A549 (cell line): ENCODE data around the gene ZDHHC18. TPM values are rescaled to one million over a fixed set of nuclear protein-coding genes. Genes with fewer than 3 reads are reported as not detected.
A peak's percentile ranks its signal among the peaks of the same experiment; 100 is the strongest.

Experiments
- ATAC-seq, 2 experiments: fragments of 200-7000 bp in 1 of 2; fragments of >200 bp in 1 of 2; cut with Nextera tagmentation in 1 of 2; cut with Tn5 transposase in 1 of 2; 3 replicates each; pipeline versions ENCODE4 v1.8.0 to v1.9.1; 2018 to 2020; ENCODE audit warnings: mild to moderate bottlenecking in 1 of 2, moderate library complexity in 1 of 2
- CTCF ChIA-PET: fragments of 300-600 bp; sonication (Branson Sonifier 250); formaldehyde crosslinking; extraction: SDS; loops from one replicate; lab custom pipeline; 2021; ENCODE audit warnings: antibody characterized with exemption, inconsistent platforms; lab: Yijun Ruan, JAX
- POLR2A ChIA-PET: fragments of 350-600 bp; formaldehyde crosslinking; extraction: SDS; loops from one replicate; lab custom pipeline; 2021; ENCODE audit warnings: antibody characterized with exemption, inconsistent platforms; lab: Yijun Ruan, JAX
- DNase-seq, 2 experiments: peaks; one replicate each; pipeline versions ENCODE4 v3.0.0 to v3.0.0-alpha.2; 2011 to 2016; ENCODE audit warnings: low read depth in 1 of 2, low spot score in 1 of 2
- FAIRE-seq: peaks from 2 replicates; lab custom pipeline; 2011; peaks lifted over from hg19 to GRCh38; lab: Jason Lieb, UNC
- H3K27ac ChIP-seq, 2 experiments: fragments of >200 bp; sonication (Bioruptor Twin); formaldehyde crosslinking; 3 replicates each; pipeline ENCODE4 v1.5.1; 2016 to 2017
- H3K4me1 ChIP-seq: fragments of >200 bp; sonication (Bioruptor Twin); formaldehyde crosslinking; 3 replicates; pipeline ENCODE4 v1.6.1; 2016
- H3K4me2 ChIP-seq: fragments of >200 bp; sonication (Bioruptor Twin); formaldehyde crosslinking; 3 replicates; pipeline ENCODE4 v1.6.1; 2016
- H3K4me3 ChIP-seq: fragments of >200 bp; sonication (Bioruptor Twin); formaldehyde crosslinking; 3 replicates; pipeline ENCODE4 v1.5.1; 2016
- H3K9me3 ChIP-seq: fragments of >200 bp; sonication (Bioruptor Twin); formaldehyde crosslinking; 3 replicates; pipeline ENCODE4 v1.6.1; 2016
- ATOH8 ChIP-seq: fragments of 250-450 bp; sonication (Bioruptor Pico); IDR thresholded peaks from 2 replicates; pipeline ENCODE4 v1.5.0; 2020; ENCODE audit warnings: low read depth, mild to moderate bottlenecking, moderate library complexity
- BHLHE40 ChIP-seq: IDR thresholded peaks from 2 replicates; pipeline ENCODE4 v1.6.1; 2012; ENCODE audit warnings: low read depth, low read length, inconsistent platforms
- CBX2 ChIP-seq: fragments of 200-600 bp; sonication (generic); IDR thresholded peaks from 2 replicates; pipeline ENCODE4 v1.6.1; 2016; ENCODE audit warnings: low read depth, mild to moderate bottlenecking, borderline replicate concordance
- CHD2 ChIP-seq: fragments of 150-350 bp; IDR thresholded peaks from 2 replicates; pipeline ENCODE4 v1.6.1; 2014; ENCODE audit warnings: low read length; ENCODE audit not compliant: partially characterized antibody
- CHD4 ChIP-seq: fragments of 200-600 bp; sonication (generic); IDR thresholded peaks from 2 replicates; pipeline ENCODE4 v1.6.1; 2016; ENCODE audit warnings: antibody characterized with exemption, mild to moderate bottlenecking, borderline replicate concordance
- EHF ChIP-seq: fragments of 250-450 bp; sonication (Bioruptor Pico); IDR thresholded peaks from 2 replicates; pipeline ENCODE4 v1.5.0; 2020; ENCODE audit warnings: mild to moderate bottlenecking
- EP300 ChIP-seq, 2 experiments: fragments of >200 bp; sonication (Bioruptor Twin); formaldehyde crosslinking; IDR thresholded peaks; 2 replicates in 1 of 2; 3 replicates in 1 of 2; pipeline ENCODE4 v1.6.1; 2016 to 2017
- ESRRA ChIP-seq: fragments of 150-350 bp; IDR thresholded peaks from 2 replicates; pipeline ENCODE4 v1.6.1; 2014; ENCODE audit warnings: mild to moderate bottlenecking, low read length, borderline replicate concordance
- FOSB ChIP-seq: fragments of 250-450 bp; sonication (Bioruptor Pico); IDR thresholded peaks from 2 replicates; pipeline ENCODE4 v1.5.0; 2020; ENCODE audit warnings: mild to moderate bottlenecking, moderate library complexity
- FOSL2 ChIP-seq, 2 experiments: fragments of 450-650 bp in 1 of 2; fragments of >200 bp in 1 of 2; sonication (Bioruptor Twin) in 1 of 2; formaldehyde crosslinking; IDR thresholded peaks; 2 replicates each; pipeline versions ENCODE4 v1.5.0 to v1.6.1; 2016 to 2020; ENCODE audit warnings: mild to moderate bottlenecking in 1 of 2, moderate library complexity in 1 of 2
- FOXS1 ChIP-seq: fragments of 250-450 bp; sonication (Bioruptor Pico); IDR thresholded peaks from 2 replicates; pipeline ENCODE4 v1.5.0; 2020; ENCODE audit warnings: mild to moderate bottlenecking, moderate library complexity
- GATA3 ChIP-seq: IDR thresholded peaks from 2 replicates; pipeline ENCODE4 v1.6.1; 2012; ENCODE audit warnings: borderline replicate concordance
- HES2 ChIP-seq: fragments of >200 bp; sonication (Bioruptor Twin); formaldehyde crosslinking; IDR thresholded peaks from 2 replicates; pipeline ENCODE4 v1.6.1; 2016
- HEYL ChIP-seq: fragments of 250-450 bp; sonication (Bioruptor Pico); IDR thresholded peaks from 2 replicates; pipeline ENCODE4 v1.8.0; 2021; ENCODE audit warnings: mild to moderate bottlenecking, moderate library complexity
- JUN ChIP-seq, 2 experiments: fragments of >200 bp; sonication (Bioruptor Twin); formaldehyde crosslinking; IDR thresholded peaks; 2 replicates in 1 of 2; 3 replicates in 1 of 2; pipeline ENCODE4 v1.6.1; 2016 to 2017
- JUNB ChIP-seq: fragments of >200 bp; sonication (Bioruptor Twin); formaldehyde crosslinking; IDR thresholded peaks from 2 replicates; pipeline ENCODE4 v1.6.1; 2016
- KDM1A ChIP-seq: fragments of 200-600 bp; sonication (generic); IDR thresholded peaks from 2 replicates; pipeline ENCODE4 v1.6.1; 2016; ENCODE audit warnings: low read depth, mild to moderate bottlenecking
- KDM5A ChIP-seq: fragments of 200-600 bp; sonication (generic); IDR thresholded peaks from 2 replicates; pipeline ENCODE4 v1.6.1; 2016; ENCODE audit warnings: antibody characterized with exemption, mild to moderate bottlenecking
- MAFK ChIP-seq: fragments of 450-650 bp; IDR thresholded peaks from 2 replicates; pipeline ENCODE4 v1.6.1; 2014; ENCODE audit not compliant: partially characterized antibody
- MAZ ChIP-seq: fragments of 150-350 bp; IDR thresholded peaks from 2 replicates; pipeline ENCODE4 v1.6.1; 2014; ENCODE audit warnings: antibody characterized with exemption, low read depth, low read length, borderline replicate concordance
- MYC ChIP-seq: IDR thresholded peaks from 2 replicates; pipeline ENCODE4 v1.6.1; 2012; ENCODE audit warnings: mild to moderate bottlenecking, inconsistent platforms, low read length, improper control_type of control experiment, borderline replicate concordance
- NFE2L2 ChIP-seq: fragments of 150-350 bp; conservative IDR thresholded peaks from 2 replicates; pipeline ENCODE4 v1.6.1; 2014; ENCODE audit warnings: low read length
- POLR2A ChIP-seq: IDR thresholded peaks from 2 replicates; pipeline ENCODE4 v1.6.1; 2012; ENCODE audit warnings: mild to moderate bottlenecking, low read length
- POLR2AphosphoS2 ChIP-seq: conservative IDR thresholded peaks from 2 replicates; pipeline ENCODE4 v1.6.1; 2012; ENCODE audit warnings: low read length, improper control_type of control experiment, inconsistent platforms
- RFX5 ChIP-seq: fragments of 450-650 bp; IDR thresholded peaks from 2 replicates; pipeline ENCODE4 v1.7.1; 2014; ENCODE audit warnings: antibody characterized with exemption, mild to moderate bottlenecking, moderate library complexity
- SREBF2 ChIP-seq: fragments of 450-650 bp; IDR thresholded peaks from 2 replicates; pipeline ENCODE4 v1.6.1; 2014; ENCODE audit warnings: mild to moderate bottlenecking, moderate library complexity
- TFCP2L1 ChIP-seq: fragments of 250-450 bp; sonication (Bioruptor Pico); IDR thresholded peaks from 2 replicates; pipeline ENCODE4 v1.5.0; 2021; ENCODE audit warnings: mild to moderate bottlenecking
- TP53 ChIP-seq: fragments of 250-450 bp; sonication (Bioruptor Pico); IDR thresholded peaks from 2 replicates; pipeline ENCODE4 v1.5.0; 2021; ENCODE audit warnings: mild to moderate bottlenecking, moderate library complexity
- ZC3H11A ChIP-seq: fragments of 450-650 bp; IDR thresholded peaks from 2 replicates; pipeline ENCODE4 v1.6.1; 2014; ENCODE audit warnings: antibody characterized with exemption, mild to moderate bottlenecking
- ZNF302 ChIP-seq: fragments of 250-450 bp; sonication (Bioruptor Pico); IDR thresholded peaks from 2 replicates; pipeline ENCODE4 v1.9.0; 2021; ENCODE audit warnings: inconsistent platforms, mild to moderate bottlenecking, moderate library complexity
- WGBS: methylation state at CpG from one replicate; pipeline ENCODE4 v1.1.6; 2017; ENCODE audit errors: missing lambda C conversion rate; 5-methylcytosine and 5-hydroxymethylcytosine counted together
- polyA plus RNA-seq, 4 experiments: library from polyadenylated mRNA; depleted of rRNA in 3 of 4; stranded (reverse); fragments of >200 nt; fragmentation: RNase III in 1 of 4; extraction: RNeasy Plus Mini Kit Qiagen cat#74134 plus additional on column Dnase treatment in 1 of 4; gene quantifications; 2 replicates in 3 of 4; 3 replicates in 1 of 4; pipeline ENCODE4 v1.2.3, GENCODE V29; 2011 to 2017
- TF ChIP-seq, protein P1 (sequence below): fragments of >200 bp; sonication (Bioruptor Twin); formaldehyde crosslinking; IDR thresholded peaks from 3 replicates; pipeline ENCODE4 v1.6.1; 2016
- TF ChIP-seq, protein P2 (sequence below): IDR thresholded peaks from 2 replicates; pipeline ENCODE4 v1.6.1; 2012; ENCODE audit warnings: low read depth, borderline replicate concordance

The ZDHHC18 gene
- polyA plus RNA-seq, 2 of the 4 experiments (the other 2 are of a cell fraction) = 16.2 to 20.0 TPM

DNA sequence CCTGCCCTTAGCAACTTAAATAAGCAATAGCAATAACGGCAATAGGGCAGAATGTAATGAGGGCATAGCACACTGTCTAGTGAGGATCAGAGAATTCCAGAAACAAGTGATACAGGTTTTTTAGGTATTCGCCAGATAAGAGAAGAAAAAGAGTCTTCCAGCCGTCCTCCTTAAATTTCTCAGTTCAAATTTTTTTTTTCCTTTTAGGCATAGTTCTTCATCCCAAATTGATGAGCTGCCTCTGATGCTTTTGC, 36.9 kb upstream of the ZDHHC18 start:
- peak overlapping the region in 1 of 2 experiments; percentile 100; a peak in 2 of 6 replicates for H3K27ac ChIP-seq
- H3K4me3 ChIP-seq = no peak overlapping the region
- WGBS = 64% methylated on average over 3 of the region's 3 CpGs
- no peak for TF ChIP-seq EHF
- no peak for TF ChIP-seq POLR2A
- TF ChIP-seq HEYL (CRISPR knock-in tag) = no peak
- TF ChIP-seq KDM5A = no peak
- no peak for TF ChIP-seq ESRRA
- no peak for TF ChIP-seq CHD4
- TF ChIP-seq JUN (IDR thresholded peaks at IDR 0.05) = no peak
- no peak for TF ChIP-seq RFX5
- no peak for TF ChIP-seq FOSB (CRISPR knock-in tag)
- no peak for TF ChIP-seq MYC
- TF ChIP-seq TP53 (CRISPR knock-in tag) = no peak
- TF ChIP-seq ATOH8 (CRISPR knock-in tag) = no peak
- no peak for TF ChIP-seq EP300 (IDR thresholded peaks at IDR 0.05)
- no peak for TF ChIP-seq SREBF2
- TF ChIP-seq HES2 = no peak
- TF ChIP-seq, protein P1, sequence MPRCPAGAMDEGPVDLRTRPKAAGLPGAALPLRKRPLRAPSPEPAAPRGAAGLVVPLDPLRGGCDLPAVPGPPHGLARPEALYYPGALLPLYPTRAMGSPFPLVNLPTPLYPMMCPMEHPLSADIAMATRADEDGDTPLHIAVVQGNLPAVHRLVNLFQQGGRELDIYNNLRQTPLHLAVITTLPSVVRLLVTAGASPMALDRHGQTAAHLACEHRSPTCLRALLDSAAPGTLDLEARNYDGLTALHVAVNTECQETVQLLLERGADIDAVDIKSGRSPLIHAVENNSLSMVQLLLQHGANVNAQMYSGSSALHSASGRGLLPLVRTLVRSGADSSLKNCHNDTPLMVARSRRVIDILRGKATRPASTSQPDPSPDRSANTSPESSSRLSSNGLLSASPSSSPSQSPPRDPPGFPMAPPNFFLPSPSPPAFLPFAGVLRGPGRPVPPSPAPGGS = no peak
- TF ChIP-seq KDM1A = no peak
- TF ChIP-seq ZC3H11A = no peak
- no peak for TF ChIP-seq BHLHE40
- no peak for TF ChIP-seq JUNB
- no peak for DNase-seq
- H3K4me2 ChIP-seq = peak overlapping the region; percentile 98; the same call in 1 of the 3 replicates
- POLR2A ChIA-PET = interaction anchor here (0.8 to 3.8 kb wide), 5 partner anchors 10 to 185 kb away, joined by 4 to 28 read pairs (median 5); no protein-coding TSS in a partner anchor
- peaks cover 27% of the 10 kb centered on the region for H3K4me1 ChIP-seq
- no peak for FAIRE-seq
- CTCF ChIA-PET = interaction anchor here (0.6 to 6.2 kb wide), 28 partner anchors 8 to 289 kb away, joined by 3 to 215 read pairs (median 7); no protein-coding TSS in a partner anchor
- no peak for ATAC-seq
- no peaks in the 10 kb centered on the region for H3K9me3 ChIP-seq

DNA sequence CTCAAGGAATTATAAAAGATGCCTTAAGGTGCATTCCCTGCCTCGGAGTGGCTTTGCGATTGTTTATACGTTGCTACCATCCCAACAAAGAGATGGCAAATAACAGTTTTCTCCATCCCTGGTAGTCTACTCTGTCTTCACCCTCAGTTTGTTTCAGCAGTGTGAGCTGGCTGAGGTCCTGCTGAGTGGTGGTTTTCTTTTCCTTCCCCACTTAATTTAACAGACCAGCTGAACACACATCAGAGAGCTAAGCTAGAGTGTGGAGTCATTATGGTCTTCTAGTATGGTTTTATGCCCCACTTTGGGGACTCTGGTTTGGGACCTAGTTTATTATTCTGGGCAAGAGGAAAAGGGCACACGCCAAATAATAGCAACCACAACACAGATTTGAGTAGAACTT, 36.6 kb upstream of the ZDHHC18 start:
- POLR2A ChIA-PET = interaction anchor here (0.8 to 2.9 kb wide), 2 partner anchors 75 to 97 kb away, joined by 4 to 28 read pairs; no protein-coding TSS in a partner anchor

More for the DNA sequence above, 36.6 kb upstream of the ZDHHC18 start:
- Histone ChIP-seq H3K27ac (no peak overlapping the region), H3K9me3 (no peaks in the 10 kb centered on the region), H3K4me3 (no peak overlapping the region), H3K4me2 (no peak overlapping the region), H3K4me1 (peaks cover 24% of the 10 kb centered on the region)
- TF ChIP-seq FOSB (CRISPR knock-in tag) (no peak), MAFK (no peak), TFCP2L1 (CRISPR knock-in tag) (no peak), KDM5A (no peak), ZC3H11A (no peak), NFE2L2 (no peak), POLR2AphosphoS2 (no peak), ZNF302 (no peak), BHLHE40 (no peak), GATA3 (no peak), TP53 (CRISPR knock-in tag) (no peak), RFX5 (no peak), FOXS1 (CRISPR knock-in tag) (no peak), CHD2 (no peak), CBX2 (no peak), FOSL2 (IDR thresholded peaks at IDR 0.05) (no peak), FOSL2 (CRISPR knock-in tag; IDR thresholded peaks at IDR 0.05) (no peak), HES2 (no peak), MAZ (no peak), CHD4 (no peak)
- TF ChIP-seq, protein P2, sequence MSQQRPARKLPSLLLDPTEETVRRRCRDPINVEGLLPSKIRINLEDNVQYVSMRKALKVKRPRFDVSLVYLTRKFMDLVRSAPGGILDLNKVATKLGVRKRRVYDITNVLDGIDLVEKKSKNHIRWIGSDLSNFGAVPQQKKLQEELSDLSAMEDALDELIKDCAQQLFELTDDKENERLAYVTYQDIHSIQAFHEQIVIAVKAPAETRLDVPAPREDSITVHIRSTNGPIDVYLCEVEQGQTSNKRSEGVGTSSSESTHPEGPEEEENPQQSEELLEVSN = no peak
- ATAC-seq (no peak), DNase-seq (no peak), FAIRE-seq (no peak)
- 83% methylated on average over 4 of the region's 4 CpGs for WGBS
- CTCF ChIA-PET = interaction anchor here (0.6 to 6.2 kb wide), 24 partner anchors 9 to 290 kb away, joined by 3 to 215 read pairs (median 7); no protein-coding TSS in a partner anchor
